HL-60 (cell line): ENCODE data around the gene MFSD6L.

ENCODE experiments used
- GABPA ChIP-seq: IDR thresholded peaks from 2 replicates; pipeline ENCODE4 v1.6.1; 2012; ENCODE audit warnings: low read depth
- POLR2AphosphoS5 ChIP-seq: IDR thresholded peaks from 2 replicates; pipeline ENCODE4 v1.6.1; 2012; ENCODE audit warnings: low read depth
- SPI1 ChIP-seq: IDR thresholded peaks from 2 replicates; pipeline ENCODE4 v1.6.1; 2012; ENCODE audit warnings: low read depth, mild to moderate bottlenecking, borderline replicate concordance
- TF ChIP-seq, protein P1 (sequence below): IDR thresholded peaks from one replicate; pipeline ENCODE4 v1.5.1; 2011; ENCODE audit warnings: low read length, control low read depth, inconsistent platforms; ENCODE audit not compliant: insufficient read depth
- TF ChIP-seq, protein P2 (sequence below): IDR thresholded peaks from 2 replicates; pipeline ENCODE4 v1.6.1; 2012; ENCODE audit warnings: low read depth; ENCODE audit not compliant: insufficient replicate concordance

DNA sequence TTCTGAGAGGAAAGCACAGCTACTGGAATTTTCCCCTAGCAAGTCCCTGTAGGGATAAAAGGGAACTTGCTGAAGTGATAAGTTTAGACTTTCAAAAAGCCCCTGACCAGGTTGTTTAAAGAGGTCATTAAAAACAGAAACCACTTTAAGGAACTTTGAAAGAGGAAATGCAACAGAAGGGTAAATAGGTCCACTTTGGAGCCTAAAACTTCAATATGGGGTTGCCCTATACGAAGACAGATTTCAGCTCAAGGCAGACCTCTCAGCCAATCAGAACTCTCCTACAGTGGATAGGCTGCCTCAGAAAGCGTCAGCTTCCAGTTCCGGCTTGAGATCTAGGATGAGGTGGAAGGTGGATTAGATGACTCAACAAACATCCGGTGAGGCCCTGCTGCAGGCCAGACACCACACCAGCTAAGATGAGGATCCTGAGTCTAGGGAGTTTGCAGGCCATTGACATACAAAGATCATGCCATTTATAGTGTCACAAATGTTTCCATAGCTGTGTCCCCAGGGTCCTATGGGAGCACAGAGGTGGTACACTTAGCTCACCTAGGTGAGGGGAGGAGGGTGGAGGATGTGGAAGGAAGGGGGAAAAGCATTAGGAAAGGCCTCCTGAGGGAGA, 7.9 kb upstream of the MFSD6L start:
- TF ChIP-seq, protein P1, sequence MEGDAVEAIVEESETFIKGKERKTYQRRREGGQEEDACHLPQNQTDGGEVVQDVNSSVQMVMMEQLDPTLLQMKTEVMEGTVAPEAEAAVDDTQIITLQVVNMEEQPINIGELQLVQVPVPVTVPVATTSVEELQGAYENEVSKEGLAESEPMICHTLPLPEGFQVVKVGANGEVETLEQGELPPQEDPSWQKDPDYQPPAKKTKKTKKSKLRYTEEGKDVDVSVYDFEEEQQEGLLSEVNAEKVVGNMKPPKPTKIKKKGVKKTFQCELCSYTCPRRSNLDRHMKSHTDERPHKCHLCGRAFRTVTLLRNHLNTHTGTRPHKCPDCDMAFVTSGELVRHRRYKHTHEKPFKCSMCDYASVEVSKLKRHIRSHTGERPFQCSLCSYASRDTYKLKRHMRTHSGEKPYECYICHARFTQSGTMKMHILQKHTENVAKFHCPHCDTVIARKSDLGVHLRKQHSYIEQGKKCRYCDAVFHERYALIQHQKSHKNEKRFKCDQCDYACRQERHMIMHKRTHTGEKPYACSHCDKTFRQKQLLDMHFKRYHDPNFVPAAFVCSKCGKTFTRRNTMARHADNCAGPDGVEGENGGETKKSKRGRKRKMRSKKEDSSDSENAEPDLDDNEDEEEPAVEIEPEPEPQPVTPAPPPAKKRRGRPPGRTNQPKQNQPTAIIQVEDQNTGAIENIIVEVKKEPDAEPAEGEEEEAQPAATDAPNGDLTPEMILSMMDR, result no peak
- TF ChIP-seq POLR2AphosphoS5, result no peak
- TF ChIP-seq SPI1, result peak; percentile 44; the same call in 1 of the 2 replicates
- TF ChIP-seq, protein P2, sequence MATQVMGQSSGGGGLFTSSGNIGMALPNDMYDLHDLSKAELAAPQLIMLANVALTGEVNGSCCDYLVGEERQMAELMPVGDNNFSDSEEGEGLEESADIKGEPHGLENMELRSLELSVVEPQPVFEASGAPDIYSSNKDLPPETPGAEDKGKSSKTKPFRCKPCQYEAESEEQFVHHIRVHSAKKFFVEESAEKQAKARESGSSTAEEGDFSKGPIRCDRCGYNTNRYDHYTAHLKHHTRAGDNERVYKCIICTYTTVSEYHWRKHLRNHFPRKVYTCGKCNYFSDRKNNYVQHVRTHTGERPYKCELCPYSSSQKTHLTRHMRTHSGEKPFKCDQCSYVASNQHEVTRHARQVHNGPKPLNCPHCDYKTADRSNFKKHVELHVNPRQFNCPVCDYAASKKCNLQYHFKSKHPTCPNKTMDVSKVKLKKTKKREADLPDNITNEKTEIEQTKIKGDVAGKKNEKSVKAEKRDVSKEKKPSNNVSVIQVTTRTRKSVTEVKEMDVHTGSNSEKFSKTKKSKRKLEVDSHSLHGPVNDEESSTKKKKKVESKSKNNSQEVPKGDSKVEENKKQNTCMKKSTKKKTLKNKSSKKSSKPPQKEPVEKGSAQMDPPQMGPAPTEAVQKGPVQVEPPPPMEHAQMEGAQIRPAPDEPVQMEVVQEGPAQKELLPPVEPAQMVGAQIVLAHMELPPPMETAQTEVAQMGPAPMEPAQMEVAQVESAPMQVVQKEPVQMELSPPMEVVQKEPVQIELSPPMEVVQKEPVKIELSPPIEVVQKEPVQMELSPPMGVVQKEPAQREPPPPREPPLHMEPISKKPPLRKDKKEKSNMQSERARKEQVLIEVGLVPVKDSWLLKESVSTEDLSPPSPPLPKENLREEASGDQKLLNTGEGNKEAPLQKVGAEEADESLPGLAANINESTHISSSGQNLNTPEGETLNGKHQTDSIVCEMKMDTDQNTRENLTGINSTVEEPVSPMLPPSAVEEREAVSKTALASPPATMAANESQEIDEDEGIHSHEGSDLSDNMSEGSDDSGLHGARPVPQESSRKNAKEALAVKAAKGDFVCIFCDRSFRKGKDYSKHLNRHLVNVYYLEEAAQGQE, result no peak
- peak; percentile 64 for TF ChIP-seq GABPA
